ENCODE measurements around the gene TMEM151B.

DNA sequence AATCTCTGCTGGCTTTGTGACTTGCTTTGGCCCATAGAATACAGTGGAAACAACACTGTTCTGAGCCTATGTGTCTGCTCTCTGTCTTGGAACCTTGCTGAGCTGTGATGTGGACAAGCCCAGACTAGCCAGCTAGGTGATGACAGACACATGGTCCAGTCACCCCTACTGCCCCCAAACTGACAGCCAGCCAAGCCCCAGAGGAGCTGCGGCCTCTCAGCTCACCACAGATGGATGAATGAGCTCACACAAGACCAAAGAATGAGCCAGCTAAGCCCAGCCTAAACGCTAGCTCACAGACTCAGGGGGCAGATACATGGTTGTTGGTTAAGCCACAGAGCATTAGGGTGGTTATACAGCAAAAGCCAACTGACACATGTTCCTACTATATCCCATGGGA is 38.8 kb downstream of the TMEM151B start:
- TF ChIP-seq ZSCAN29 (IDR thresholded peaks at IDR 0.05) (no peak), BACH1 (IDR thresholded peaks at IDR 0.05; ENCODE audit: borderline replicate concordance) (no peak), EP300 (IDR thresholded peaks at IDR 0.05; ENCODE audit: borderline replicate concordance in 1 of 2, control insufficient read depth in 1 of 2, low read depth in 2 of 2, low read length in 2 of 2) (no peak), JUND (IDR thresholded peaks at IDR 0.05; ENCODE audit: low read depth, low read length) (no peak), CUX1 (IDR thresholded peaks at IDR 0.05; ENCODE audit: insufficient replicate concordance, low read depth, low read length) (no peak), TCF7 (IDR thresholded peaks at IDR 0.05; ENCODE audit: borderline replicate concordance) (no peak), EGR1 (IDR thresholded peaks at IDR 0.05; ENCODE audit: borderline replicate concordance in 1 of 2, low read depth in 2 of 2, low read length in 2 of 2) (no peak), POLR2A (IDR thresholded peaks at IDR 0.05; ENCODE audit: low read depth, low read length) (no peak), ZNF274 (IDR thresholded peaks at IDR 0.05; ENCODE audit: insufficient read depth, insufficient read length) (no peak), NR2C1 (IDR thresholded peaks at IDR 0.05) (no peak)
- TF ChIP-seq, protein P1, sequence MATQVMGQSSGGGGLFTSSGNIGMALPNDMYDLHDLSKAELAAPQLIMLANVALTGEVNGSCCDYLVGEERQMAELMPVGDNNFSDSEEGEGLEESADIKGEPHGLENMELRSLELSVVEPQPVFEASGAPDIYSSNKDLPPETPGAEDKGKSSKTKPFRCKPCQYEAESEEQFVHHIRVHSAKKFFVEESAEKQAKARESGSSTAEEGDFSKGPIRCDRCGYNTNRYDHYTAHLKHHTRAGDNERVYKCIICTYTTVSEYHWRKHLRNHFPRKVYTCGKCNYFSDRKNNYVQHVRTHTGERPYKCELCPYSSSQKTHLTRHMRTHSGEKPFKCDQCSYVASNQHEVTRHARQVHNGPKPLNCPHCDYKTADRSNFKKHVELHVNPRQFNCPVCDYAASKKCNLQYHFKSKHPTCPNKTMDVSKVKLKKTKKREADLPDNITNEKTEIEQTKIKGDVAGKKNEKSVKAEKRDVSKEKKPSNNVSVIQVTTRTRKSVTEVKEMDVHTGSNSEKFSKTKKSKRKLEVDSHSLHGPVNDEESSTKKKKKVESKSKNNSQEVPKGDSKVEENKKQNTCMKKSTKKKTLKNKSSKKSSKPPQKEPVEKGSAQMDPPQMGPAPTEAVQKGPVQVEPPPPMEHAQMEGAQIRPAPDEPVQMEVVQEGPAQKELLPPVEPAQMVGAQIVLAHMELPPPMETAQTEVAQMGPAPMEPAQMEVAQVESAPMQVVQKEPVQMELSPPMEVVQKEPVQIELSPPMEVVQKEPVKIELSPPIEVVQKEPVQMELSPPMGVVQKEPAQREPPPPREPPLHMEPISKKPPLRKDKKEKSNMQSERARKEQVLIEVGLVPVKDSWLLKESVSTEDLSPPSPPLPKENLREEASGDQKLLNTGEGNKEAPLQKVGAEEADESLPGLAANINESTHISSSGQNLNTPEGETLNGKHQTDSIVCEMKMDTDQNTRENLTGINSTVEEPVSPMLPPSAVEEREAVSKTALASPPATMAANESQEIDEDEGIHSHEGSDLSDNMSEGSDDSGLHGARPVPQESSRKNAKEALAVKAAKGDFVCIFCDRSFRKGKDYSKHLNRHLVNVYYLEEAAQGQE (IDR thresholded peaks at IDR 0.05; ENCODE audit: low read depth, low read length): no peak
- TF ChIP-seq, protein P2, sequence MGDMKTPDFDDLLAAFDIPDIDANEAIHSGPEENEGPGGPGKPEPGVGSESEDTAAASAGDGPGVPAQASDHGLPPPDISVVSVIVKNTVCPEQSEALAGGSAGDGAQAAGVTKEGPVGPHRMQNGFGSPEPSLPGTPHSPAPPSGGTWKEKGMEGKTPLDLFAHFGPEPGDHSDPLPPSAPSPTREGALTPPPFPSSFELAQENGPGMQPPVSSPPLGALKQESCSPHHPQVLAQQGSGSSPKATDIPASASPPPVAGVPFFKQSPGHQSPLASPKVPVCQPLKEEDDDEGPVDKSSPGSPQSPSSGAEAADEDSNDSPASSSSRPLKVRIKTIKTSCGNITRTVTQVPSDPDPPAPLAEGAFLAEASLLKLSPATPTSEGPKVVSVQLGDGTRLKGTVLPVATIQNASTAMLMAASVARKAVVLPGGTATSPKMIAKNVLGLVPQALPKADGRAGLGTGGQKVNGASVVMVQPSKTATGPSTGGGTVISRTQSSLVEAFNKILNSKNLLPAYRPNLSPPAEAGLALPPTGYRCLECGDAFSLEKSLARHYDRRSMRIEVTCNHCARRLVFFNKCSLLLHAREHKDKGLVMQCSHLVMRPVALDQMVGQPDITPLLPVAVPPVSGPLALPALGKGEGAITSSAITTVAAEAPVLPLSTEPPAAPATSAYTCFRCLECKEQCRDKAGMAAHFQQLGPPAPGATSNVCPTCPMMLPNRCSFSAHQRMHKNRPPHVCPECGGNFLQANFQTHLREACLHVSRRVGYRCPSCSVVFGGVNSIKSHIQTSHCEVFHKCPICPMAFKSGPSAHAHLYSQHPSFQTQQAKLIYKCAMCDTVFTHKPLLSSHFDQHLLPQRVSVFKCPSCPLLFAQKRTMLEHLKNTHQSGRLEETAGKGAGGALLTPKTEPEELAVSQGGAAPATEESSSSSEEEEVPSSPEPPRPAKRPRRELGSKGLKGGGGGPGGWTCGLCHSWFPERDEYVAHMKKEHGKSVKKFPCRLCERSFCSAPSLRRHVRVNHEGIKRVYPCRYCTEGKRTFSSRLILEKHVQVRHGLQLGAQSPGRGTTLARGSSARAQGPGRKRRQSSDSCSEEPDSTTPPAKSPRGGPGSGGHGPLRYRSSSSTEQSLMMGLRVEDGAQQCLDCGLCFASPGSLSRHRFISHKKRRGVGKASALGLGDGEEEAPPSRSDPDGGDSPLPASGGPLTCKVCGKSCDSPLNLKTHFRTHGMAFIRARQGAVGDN (IDR thresholded peaks at IDR 0.05): no peak
- TF ChIP-seq, protein P3, sequence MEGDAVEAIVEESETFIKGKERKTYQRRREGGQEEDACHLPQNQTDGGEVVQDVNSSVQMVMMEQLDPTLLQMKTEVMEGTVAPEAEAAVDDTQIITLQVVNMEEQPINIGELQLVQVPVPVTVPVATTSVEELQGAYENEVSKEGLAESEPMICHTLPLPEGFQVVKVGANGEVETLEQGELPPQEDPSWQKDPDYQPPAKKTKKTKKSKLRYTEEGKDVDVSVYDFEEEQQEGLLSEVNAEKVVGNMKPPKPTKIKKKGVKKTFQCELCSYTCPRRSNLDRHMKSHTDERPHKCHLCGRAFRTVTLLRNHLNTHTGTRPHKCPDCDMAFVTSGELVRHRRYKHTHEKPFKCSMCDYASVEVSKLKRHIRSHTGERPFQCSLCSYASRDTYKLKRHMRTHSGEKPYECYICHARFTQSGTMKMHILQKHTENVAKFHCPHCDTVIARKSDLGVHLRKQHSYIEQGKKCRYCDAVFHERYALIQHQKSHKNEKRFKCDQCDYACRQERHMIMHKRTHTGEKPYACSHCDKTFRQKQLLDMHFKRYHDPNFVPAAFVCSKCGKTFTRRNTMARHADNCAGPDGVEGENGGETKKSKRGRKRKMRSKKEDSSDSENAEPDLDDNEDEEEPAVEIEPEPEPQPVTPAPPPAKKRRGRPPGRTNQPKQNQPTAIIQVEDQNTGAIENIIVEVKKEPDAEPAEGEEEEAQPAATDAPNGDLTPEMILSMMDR (IDR thresholded peaks at IDR 0.05 in 2 of 3, conservative IDR thresholded peaks at IDR 0.05 in 1 of 3; ENCODE audit: control insufficient read depth in 2 of 3, extremely low read depth in 1 of 3, insufficient read depth in 1 of 3, low read depth in 3 of 3, low read length in 3 of 3): no peak

Data from GM12878 (cell line).